Mononuclear cell (primary cell): ENCODE results near the gene MAP4K4. TPM values are rescaled to one million over a fixed set of nuclear protein-coding genes. Genes with fewer than 3 reads are reported as not detected.
"Not testable (repeated sequence)": the region's sequence is repeated elsewhere in the genome, so short reads cannot be mapped to it uniquely, and the experiment has no call there.

Experiments used
- H3K27me3 ChIP-seq: 2 replicates; pipeline ENCODE4 v1.6.0; 2011; ENCODE audit warnings: low read length, control low read depth; ENCODE audit not compliant: insufficient read depth
- H3K4me1 ChIP-seq: 2 replicates; pipeline ENCODE4 v1.5.1; 2011; ENCODE audit warnings: mild to moderate bottlenecking, low read length, control low read depth; ENCODE audit not compliant: insufficient read depth
- H3K4me3 ChIP-seq: 2 replicates; pipeline ENCODE4 v1.5.1; 2011; ENCODE audit warnings: mild to moderate bottlenecking, low read length, moderate library complexity
- H3K9me3 ChIP-seq: 2 replicates; pipeline ENCODE4 v1.5.1; 2011; ENCODE audit warnings: low read depth, mild to moderate bottlenecking, control low read depth, low read length
- total RNA-seq: library from RNA; depleted of rRNA; stranded (reverse); fragments of >200 nt; gene quantifications from one replicate; pipeline ENCODE4 v1.2.3, GENCODE V29; 2012

MAP4K4 gene
- total RNA-seq, 1 donor: 58.8 TPM

- no peak overlapping the region for H3K4me3 ChIP-seq
- H3K9me3 ChIP-seq: no peaks in the 10 kb centered on the region
- peaks cover 76% of the 10 kb centered on the region for H3K4me1 ChIP-seq
- no peaks in the 10 kb centered on the region for H3K27me3 ChIP-seq
Observed at GRCh38 chr2:101752716-101753616, 55.5 kb downstream of the MAP4K4 start.

- Histone ChIP-seq H3K4me1 (peaks cover 78% of the 10 kb centered on the region), H3K27me3 (no peaks in the 10 kb centered on the region), H3K9me3 (no peaks in the 10 kb centered on the region), H3K4me3 (no peak overlapping the region)
Observed at GRCh38 chr2:101753720-101754490, 56.4 kb downstream of the MAP4K4 start.

- Histone ChIP-seq H3K4me3 (no peak overlapping the region), H3K27me3 (no peaks in the 10 kb centered on the region), H3K9me3 (no peaks in the 10 kb centered on the region), H3K4me1 (peaks cover 78% of the 10 kb centered on the region)
Observed at GRCh38 chr2:101754618-101755017, 57.1 kb downstream of the MAP4K4 start.

GRCh38 chr2:101756266-101756665 is 58.8 kb downstream of the MAP4K4 start:
- no peaks in the 10 kb centered on the region for H3K9me3 ChIP-seq
- H3K4me3 ChIP-seq: no peak overlapping the region
- peaks cover 70% of the 10 kb centered on the region for H3K4me1 ChIP-seq
- H3K27me3 ChIP-seq: no peaks in the 10 kb centered on the region

GRCh38 chr2:101758001-101758400 is 60.5 kb downstream of the MAP4K4 start:
- H3K4me1 ChIP-seq: peaks cover 70% of the 10 kb centered on the region
- no peaks in the 10 kb centered on the region for H3K27me3 ChIP-seq
- no peaks in the 10 kb centered on the region for H3K9me3 ChIP-seq
- no peak overlapping the region for H3K4me3 ChIP-seq

GRCh38 chr2:101759162-101759561 is 61.7 kb downstream of the MAP4K4 start:
- Histone ChIP-seq H3K9me3 (no peaks in the 10 kb centered on the region), H3K27me3 (no peaks in the 10 kb centered on the region), H3K4me3 (no peak overlapping the region), H3K4me1 (peaks cover 68% of the 10 kb centered on the region)

- Histone ChIP-seq H3K4me1 (peaks cover 61% of the 10 kb centered on the region), H3K9me3 (no peaks in the 10 kb centered on the region), H3K27me3 (no peaks in the 10 kb centered on the region), H3K4me3 (no peak overlapping the region)
Observed at GRCh38 chr2:101762451-101763171, 65.1 kb downstream of the MAP4K4 start.

GRCh38 chr2:101763496-101764333 is 66.2 kb downstream of the MAP4K4 start:
- peaks cover 54% of the 10 kb centered on the region for H3K4me1 ChIP-seq
- H3K27me3 ChIP-seq: no peaks in the 10 kb centered on the region
- no peak overlapping the region for H3K4me3 ChIP-seq
- H3K9me3 ChIP-seq: no peaks in the 10 kb centered on the region

GRCh38 chr2:101766337-101766736 is 68.8 kb downstream of the MAP4K4 start:
- Histone ChIP-seq H3K9me3 (no peaks in the 10 kb centered on the region), H3K27me3 (no peaks in the 10 kb centered on the region), H3K4me3 (no peak overlapping the region), H3K4me1 (peaks cover 63% of the 10 kb centered on the region)

- no peak overlapping the region for H3K4me3 ChIP-seq
- no peaks in the 10 kb centered on the region for H3K9me3 ChIP-seq
- H3K4me1 ChIP-seq: peaks cover 58% of the 10 kb centered on the region
Observed at GRCh38 chr2:101766871-101767739, 69.6 kb downstream of the MAP4K4 start.

GRCh38 chr2:101768556-101769220 is 71.2 kb downstream of the MAP4K4 start:
- H3K4me3 ChIP-seq: no peak overlapping the region

More at GRCh38 chr2:101766871-101767739, 69.6 kb downstream of the MAP4K4 start:
- no peaks in the 10 kb centered on the region for H3K27me3 ChIP-seq

GRCh38 chr2:101769726-101770125 is 72.2 kb downstream of the MAP4K4 start:
- peaks cover 52% of the 10 kb centered on the region for H3K4me1 ChIP-seq
- not testable (repeated sequence) for H3K4me3 ChIP-seq, H3K9me3 ChIP-seq, H3K27me3 ChIP-seq

More at GRCh38 chr2:101768556-101769220, 71.2 kb downstream of the MAP4K4 start:
- peaks cover 52% of the 10 kb centered on the region for H3K4me1 ChIP-seq
- no peaks in the 10 kb centered on the region for H3K27me3 ChIP-seq
- no peaks in the 10 kb centered on the region for H3K9me3 ChIP-seq

- Histone ChIP-seq H3K4me3 (no peak overlapping the region), H3K4me1 (peaks cover 58% of the 10 kb centered on the region), H3K9me3 (no peaks in the 10 kb centered on the region), H3K27me3 (no peaks in the 10 kb centered on the region)
Observed at GRCh38 chr2:101770726-101771125, 73.2 kb downstream of the MAP4K4 start.
